ENCODE results near the gene PNMA6E. TPM values are rescaled to one million over a fixed set of nuclear protein-coding genes. Genes with fewer than 3 reads are reported as not detected.

PNMA6E gene
- total RNA-seq (not detected), polyA plus RNA-seq (ENCODE audit: insufficient read length in 2 of 2) (not detected)
- long read RNA-seq, donor 1: 0 reads
- long read RNA-seq, donor 2: 0 reads
- long read RNA-seq, donor 3: 0 reads
- long read RNA-seq, donor 4: 0 reads

DNA sequence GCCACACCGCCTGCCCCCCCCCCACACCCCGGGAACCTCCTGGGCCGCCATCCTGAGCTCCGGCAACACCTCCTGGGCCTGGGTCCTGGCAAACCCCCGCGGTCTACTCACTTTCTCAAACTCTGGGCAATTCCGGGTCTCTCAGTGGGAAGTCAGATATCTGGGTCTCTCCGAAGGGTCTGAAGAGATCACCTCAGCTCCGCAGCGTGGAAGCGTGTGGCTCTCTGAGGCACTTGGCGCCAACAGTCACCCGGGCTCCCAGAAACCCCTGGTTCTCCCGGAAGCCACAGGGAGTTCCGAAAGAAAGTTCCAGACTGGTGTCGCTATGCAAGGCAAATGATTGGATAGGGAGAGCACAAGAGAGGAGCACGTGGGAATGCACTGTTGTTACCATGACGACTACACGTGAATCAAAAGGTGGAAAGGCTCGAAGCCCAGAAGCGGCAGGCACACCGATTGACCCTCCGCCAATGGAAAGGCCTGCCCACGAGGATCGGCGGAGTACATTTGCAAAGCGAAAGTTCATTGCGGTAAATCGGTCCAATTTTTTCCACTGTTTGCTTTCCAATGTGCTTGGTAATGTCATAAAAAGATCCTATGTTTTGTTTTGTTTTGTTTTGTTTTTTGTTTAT is at the start of gene PNMA6E:
PNMA6E (minus strand) TSS at position 218 of the 632 bp plus-strand sequence. CDS start 2,501 bp downstream, outside the sequence.
- H3K4me1 ChIP-seq (ENCODE audit: control insufficient read depth, insufficient read depth, low read length): no peaks in the 10 kb centered on the region
- H3K27me3 ChIP-seq (ENCODE audit: control insufficient read depth, insufficient read depth, low read length): no peaks in the 10 kb centered on the region
- no peak within 1 kb of the TSS for H3K4me3 ChIP-seq (ENCODE audit: low read depth, low read length)
- WGBS (ENCODE audit: insufficient coverage): 90% methylated on average over 29 of the region's 29 CpGs
- DNase-seq (ENCODE audit: low read depth in 4 of 6, low spot score in 6 of 6): no peak
- no peaks in the 10 kb centered on the region for H3K9me3 ChIP-seq (ENCODE audit: control insufficient read depth, insufficient read depth, low read length)
- H3K36me3 ChIP-seq (ENCODE audit: control insufficient read depth, insufficient read depth, low read length): no peaks in the 10 kb centered on the region
- no peak within 1 kb of the TSS for H3K27ac ChIP-seq (ENCODE audit: low read depth, low read length)

GRCh38 chrX:153450949-153451277 is 49.8 kb upstream of the PNMA6E start:
- peaks cover 45% of the 10 kb centered on the region for H3K36me3 ChIP-seq (ENCODE audit: control insufficient read depth, insufficient read depth, low read length)
- H3K9me3 ChIP-seq (ENCODE audit: control insufficient read depth, insufficient read depth, low read length): no peaks in the 10 kb centered on the region
- H3K4me3 ChIP-seq (ENCODE audit: low read depth, low read length): no peak overlapping the region
- H3K4me1 ChIP-seq (ENCODE audit: control insufficient read depth, insufficient read depth, low read length): peaks cover 9% of the 10 kb centered on the region
- WGBS (ENCODE audit: insufficient coverage): 81% methylated on average over 5 of the region's 8 CpGs
- H3K27ac ChIP-seq (ENCODE audit: low read depth, low read length): no peak overlapping the region
- DNase-seq (ENCODE audit: low read depth in 4 of 6, low spot score in 6 of 6): no peak
- no peaks in the 10 kb centered on the region for H3K27me3 ChIP-seq (ENCODE audit: control insufficient read depth, insufficient read depth, low read length)

GRCh38 chrX:153450114-153450948 is 49.2 kb upstream of the PNMA6E start:
- Histone ChIP-seq H3K9me3 (ENCODE audit: control insufficient read depth, insufficient read depth, low read length) (no peaks in the 10 kb centered on the region), H3K36me3 (ENCODE audit: control insufficient read depth, insufficient read depth, low read length) (peaks cover 44% of the 10 kb centered on the region), H3K27ac (ENCODE audit: low read depth, low read length) (no peak overlapping the region), H3K27me3 (ENCODE audit: control insufficient read depth, insufficient read depth, low read length) (no peaks in the 10 kb centered on the region), H3K4me3 (ENCODE audit: low read depth, low read length) (no peak overlapping the region), H3K4me1 (ENCODE audit: control insufficient read depth, insufficient read depth, low read length) (peaks cover 3% of the 10 kb centered on the region)
- DNase-seq (ENCODE audit: low read depth in 4 of 6, low spot score in 6 of 6): no peak
- WGBS (ENCODE audit: insufficient coverage): 86% methylated on average over 23 of the region's 26 CpGs

GRCh38 chrX:153449368-153450113 is 48.4 kb upstream of the PNMA6E start:
- no peak for DNase-seq (ENCODE audit: low read depth in 4 of 6, low spot score in 6 of 6)
- Histone ChIP-seq H3K27me3 (ENCODE audit: control insufficient read depth, insufficient read depth, low read length) (no peaks in the 10 kb centered on the region), H3K9me3 (ENCODE audit: control insufficient read depth, insufficient read depth, low read length) (no peaks in the 10 kb centered on the region), H3K36me3 (ENCODE audit: control insufficient read depth, insufficient read depth, low read length) (peaks cover 43% of the 10 kb centered on the region), H3K4me3 (ENCODE audit: low read depth, low read length) (no peak overlapping the region), H3K4me1 (ENCODE audit: control insufficient read depth, insufficient read depth, low read length) (no peaks in the 10 kb centered on the region), H3K27ac (ENCODE audit: low read depth, low read length) (no peak overlapping the region)
- 86% methylated on average over 10 of the region's 15 CpGs for WGBS (ENCODE audit: insufficient coverage)

DNA sequence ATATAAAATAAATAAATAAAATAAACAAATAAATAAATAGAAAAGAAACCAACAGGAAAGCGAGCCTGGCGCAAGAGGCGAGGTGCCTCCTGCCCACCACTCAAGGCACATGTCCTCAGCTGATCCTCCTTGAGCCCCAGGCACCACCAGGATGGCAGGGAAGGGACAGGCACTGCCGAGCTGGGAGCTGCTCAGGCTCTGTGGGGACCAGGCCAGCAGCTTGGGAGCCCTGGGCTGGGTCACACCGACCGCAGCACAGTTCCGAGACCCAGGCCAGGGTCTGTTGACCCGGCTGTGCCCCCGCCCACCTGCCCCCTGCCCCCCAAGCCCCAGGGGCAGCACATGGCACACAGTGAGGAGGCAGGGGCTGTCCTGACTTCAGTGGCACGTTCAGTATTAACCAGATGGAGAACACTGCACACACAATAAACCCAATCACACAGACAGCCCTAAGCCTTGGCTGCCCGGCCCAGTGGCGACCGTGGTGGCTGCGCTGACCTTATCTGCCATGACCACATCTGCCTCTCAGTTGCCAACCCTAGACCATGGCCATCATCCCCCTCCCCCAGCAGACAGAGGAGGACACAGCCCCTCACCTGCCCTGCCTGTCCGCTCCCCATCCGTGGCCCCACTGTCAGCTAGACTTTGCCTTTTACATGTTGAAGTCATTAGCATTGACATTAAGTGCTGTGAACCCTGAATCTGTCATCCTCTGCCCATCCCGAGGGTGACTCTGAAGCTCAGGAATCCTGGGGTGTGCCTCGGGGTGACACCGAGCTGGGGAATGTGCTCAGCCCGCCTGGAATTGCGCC is 47.6 kb upstream of the PNMA6E start:
- 84% methylated on average over 16 of the region's 21 CpGs for WGBS (ENCODE audit: insufficient coverage)

GRCh38 chrX:153447581-153447960 is 46.4 kb upstream of the PNMA6E start:
- no peak overlapping the region for H3K27ac ChIP-seq (ENCODE audit: low read depth, low read length)
- H3K36me3 ChIP-seq (ENCODE audit: control insufficient read depth, insufficient read depth, low read length): peaks cover 44% of the 10 kb centered on the region
- no peaks in the 10 kb centered on the region for H3K27me3 ChIP-seq (ENCODE audit: control insufficient read depth, insufficient read depth, low read length)
- H3K9me3 ChIP-seq (ENCODE audit: control insufficient read depth, insufficient read depth, low read length): no peaks in the 10 kb centered on the region
- WGBS (ENCODE audit: insufficient coverage): 76% methylated on average over 5 of the region's 8 CpGs
- no peaks in the 10 kb centered on the region for H3K4me1 ChIP-seq (ENCODE audit: control insufficient read depth, insufficient read depth, low read length)
- DNase-seq (ENCODE audit: low read depth in 4 of 6, low spot score in 6 of 6): no peak
- H3K4me3 ChIP-seq (ENCODE audit: low read depth, low read length): no peak overlapping the region

More for the DNA sequence above, 47.6 kb upstream of the PNMA6E start:
- H3K36me3 ChIP-seq (ENCODE audit: control insufficient read depth, insufficient read depth, low read length): peaks cover 44% of the 10 kb centered on the region
- no peak for DNase-seq (ENCODE audit: low read depth in 4 of 6, low spot score in 6 of 6)
- H3K9me3 ChIP-seq (ENCODE audit: control insufficient read depth, insufficient read depth, low read length): no peaks in the 10 kb centered on the region
- H3K4me3 ChIP-seq (ENCODE audit: low read depth, low read length): no peak overlapping the region
- no peak overlapping the region for H3K27ac ChIP-seq (ENCODE audit: low read depth, low read length)
- H3K27me3 ChIP-seq (ENCODE audit: control insufficient read depth, insufficient read depth, low read length): no peaks in the 10 kb centered on the region
- H3K4me1 ChIP-seq (ENCODE audit: control insufficient read depth, insufficient read depth, low read length): no peaks in the 10 kb centered on the region

GRCh38 chrX:153446950-153447580 is 45.9 kb upstream of the PNMA6E start:
- Histone ChIP-seq H3K27ac (ENCODE audit: low read depth, low read length) (no peak overlapping the region), H3K27me3 (ENCODE audit: control insufficient read depth, insufficient read depth, low read length) (no peaks in the 10 kb centered on the region), H3K4me3 (ENCODE audit: low read depth, low read length) (no peak overlapping the region), H3K36me3 (ENCODE audit: control insufficient read depth, insufficient read depth, low read length) (peaks cover 44% of the 10 kb centered on the region), H3K9me3 (ENCODE audit: control insufficient read depth, insufficient read depth, low read length) (no peaks in the 10 kb centered on the region), H3K4me1 (ENCODE audit: control insufficient read depth, insufficient read depth, low read length) (no peaks in the 10 kb centered on the region)
- WGBS (ENCODE audit: insufficient coverage): 88% methylated on average over 16 of the region's 17 CpGs
- DNase-seq (ENCODE audit: low read depth in 4 of 6, low spot score in 6 of 6): no peak

- peaks cover 44% of the 10 kb centered on the region for H3K36me3 ChIP-seq (ENCODE audit: control insufficient read depth, insufficient read depth, low read length)
- 83% methylated on average over 9 of the region's 10 CpGs for WGBS (ENCODE audit: insufficient coverage)
- no peak overlapping the region for H3K27ac ChIP-seq (ENCODE audit: low read depth, low read length)
- no peaks in the 10 kb centered on the region for H3K4me1 ChIP-seq (ENCODE audit: control insufficient read depth, insufficient read depth, low read length)
- H3K4me3 ChIP-seq (ENCODE audit: low read depth, low read length): no peak overlapping the region
- no peak for DNase-seq (ENCODE audit: low read depth in 4 of 6, low spot score in 6 of 6)
- no peaks in the 10 kb centered on the region for H3K27me3 ChIP-seq (ENCODE audit: control insufficient read depth, insufficient read depth, low read length)
- H3K9me3 ChIP-seq (ENCODE audit: control insufficient read depth, insufficient read depth, low read length): no peaks in the 10 kb centered on the region
Measured at GRCh38 chrX:153446636-153446936, 45.4 kb upstream of the PNMA6E start.

Data from spinal cord (tissue), 10 donors.